DMS153 (cell line): ENCODE results near the gene FGF5.
"Not testable (repeated sequence)": the region's sequence is repeated elsewhere in the genome, so short reads cannot be mapped to it uniquely, and the experiment has no call there.

ENCODE experiments used
- DNase-seq: peaks from one replicate; lab custom pipeline; 2025; lab: John Stamatoyannopoulos, UW

FGF5 gene

GRCh38 chr4:80266253-80266901, at the start of gene FGF5:
TSS of gene FGF5 (plus strand) at chr4:80266664. CDS start at chr4:80266825, 161 bp downstream.
- peak; percentile 12 for DNase-seq

GRCh38 chr4:80219301-80220025, 47.0 kb upstream of the FGF5 start:
- no peak for DNase-seq

GRCh38 chr4:80220711-80221110, 45.8 kb upstream of the FGF5 start:
- no peak for DNase-seq

GRCh38 chr4:80221161-80221560, 45.3 kb upstream of the FGF5 start:
- no peak for DNase-seq

- no peak for DNase-seq
Measured at GRCh38 chr4:80225595-80225994, 40.9 kb upstream of the FGF5 start.

- no peak for DNase-seq
Measured at GRCh38 chr4:80226094-80226493, 40.4 kb upstream of the FGF5 start.

GRCh38 chr4:80228460-80228859, 38.0 kb upstream of the FGF5 start:
- no peak for DNase-seq

GRCh38 chr4:80229128-80229527, 37.3 kb upstream of the FGF5 start:
- no peak for DNase-seq

GRCh38 chr4:80229590-80229989, 36.9 kb upstream of the FGF5 start:
- DNase-seq: no peak

- no peak for DNase-seq
Measured at GRCh38 chr4:80231180-80231579, 35.3 kb upstream of the FGF5 start.

GRCh38 chr4:80232707-80233370, 33.6 kb upstream of the FGF5 start:
- no peak for DNase-seq

- no peak for DNase-seq
Measured at GRCh38 chr4:80233390-80233789, 33.1 kb upstream of the FGF5 start.

- no peak for DNase-seq
Measured at GRCh38 chr4:80235451-80235850, 31.0 kb upstream of the FGF5 start.

GRCh38 chr4:80237992-80238391, 28.5 kb upstream of the FGF5 start:
- no peak for DNase-seq

GRCh38 chr4:80239480-80240150, 26.8 kb upstream of the FGF5 start:
- no peak for DNase-seq

GRCh38 chr4:80240976-80241375, 25.5 kb upstream of the FGF5 start:
- no peak for DNase-seq

GRCh38 chr4:80243274-80244018, 23.0 kb upstream of the FGF5 start:
- peak; percentile 17 for DNase-seq

GRCh38 chr4:80247484-80247883, 19.0 kb upstream of the FGF5 start:
- DNase-seq: not testable (repeated sequence)

- DNase-seq: no peak
Measured at GRCh38 chr4:80249144-80249543, 17.3 kb upstream of the FGF5 start.

GRCh38 chr4:80252427-80252826, 14.0 kb upstream of the FGF5 start:
- no peak for DNase-seq

- no peak for DNase-seq
Measured at GRCh38 chr4:80252953-80253352, 13.5 kb upstream of the FGF5 start.

- DNase-seq: no peak
Measured at GRCh38 chr4:80253510-80253909, 13.0 kb upstream of the FGF5 start.
